Mucosa of descending colon (tissue), 3 donors: Measurements from ENCODE around the gene ZNF629. TPM values are rescaled to one million over a fixed set of nuclear protein-coding genes. Genes with fewer than 3 reads are reported as not detected.
"Not testable (repeated sequence)": the region's sequence is repeated elsewhere in the genome, so short reads cannot be mapped to it uniquely, and the experiment has no call there.

Experiments used
- ATAC-seq: fragments of 200-7000 bp; cut with Tn5 transposase; one replicate; pipeline ENCODE4 v1.9.1; 2020; ENCODE audit warnings: mild to moderate bottlenecking, moderate library complexity
- DNase-seq, 3 donors: peaks; one replicate each; pipeline ENCODE4 v3.0.0-alpha.2; 2020
- H3K36me3 ChIP-seq: fragments of 200-600 bp; one replicate; pipeline ENCODE4 v1.8.0; 2021; ENCODE audit warnings: low read depth, mild to moderate bottlenecking
- H3K4me1 ChIP-seq: fragments of 200-600 bp; one replicate; pipeline ENCODE4 v1.8.0; 2021; ENCODE audit warnings: low read depth, mild to moderate bottlenecking
- H3K4me3 ChIP-seq: fragments of 200-600 bp; one replicate; pipeline ENCODE4 v1.8.0; 2021; ENCODE audit warnings: mild to moderate bottlenecking
- H3K9me3 ChIP-seq: fragments of 200-600 bp; one replicate; pipeline ENCODE4 v1.8.0; 2021; ENCODE audit warnings: mild to moderate bottlenecking
- CTCF ChIP-seq: fragments of 200-600 bp; IDR thresholded peaks from one replicate; pipeline ENCODE4 v1.8.0; 2022; ENCODE audit warnings: antibody characterized with exemption, mild to moderate bottlenecking
- intact Hi-C, 2 donors: fragments of 100-400 bp; cut with DNase I in 1 of 2; cut with micrococcal nuclease in 1 of 2; formaldehyde crosslinking; loops; one replicate each; pipeline versions ENCODE4 v1.11.0 to v1.11.1; 2022; cut with DNase I, micrococcal nuclease
- total RNA-seq, 3 donors: library from RNA; stranded (reverse); fragmentation: NEBNext Ultra II Directional in 2 of 3; extraction: Animal tissue kit (Norgen Biotek cat#: 25700) in 2 of 3; gene quantifications; one replicate each; pipeline versions ENCODE4 v1.2.1 to v1.2.4, GENCODE V29; 2021 to 2023
- donor health status: DM: no; HTN: no; CAD: no; lungs with moderate emphysema.
- donor health status: DM: no; HTN: no; CAD: no.
- donor health status: DM: no; HTN: yes; CAD: no.

Gene ZNF629
- total RNA-seq, 3 donors from 2014 or later = 13.4 to 14.9 (median 14.6) TPM

- H3K36me3 ChIP-seq = no peaks in the 10 kb centered on the region
- H3K4me3 ChIP-seq = no peak overlapping the region
- no peaks in the 10 kb centered on the region for H3K9me3 ChIP-seq
- no peak for TF ChIP-seq CTCF
- intact Hi-C loops = no loop called here
- ATAC-seq (peak; percentile 88), DNase-seq (peak in 2 of 3 donors; percentile 49 to 60)
- H3K4me1 ChIP-seq = peaks cover 12% of the 10 kb centered on the region
Measured at GRCh38 chr16:30820952-30821421, 34.0 kb upstream of the ZNF629 start.

- TF ChIP-seq CTCF = no peak
- H3K36me3 ChIP-seq = no peaks in the 10 kb centered on the region
- ATAC-seq = no peak
- intact Hi-C loops = no loop called here
- H3K9me3 ChIP-seq = no peaks in the 10 kb centered on the region
- H3K4me3 ChIP-seq = no peak overlapping the region
- no peak for DNase-seq
- peaks cover 8% of the 10 kb centered on the region for H3K4me1 ChIP-seq
Measured at GRCh38 chr16:30816769-30817168, 29.8 kb upstream of the ZNF629 start.

- H3K4me3 ChIP-seq = peak overlapping the region; percentile 24
- no peaks in the 10 kb centered on the region for H3K9me3 ChIP-seq
- H3K36me3 ChIP-seq = no peaks in the 10 kb centered on the region
- H3K4me1 ChIP-seq = peaks cover 2% of the 10 kb centered on the region
- intact Hi-C loops = no loop called here
- TF ChIP-seq CTCF = no peak
- ATAC-seq = peak; percentile 52
- no peak for DNase-seq
Measured at GRCh38 chr16:30813821-30814189, 26.8 kb upstream of the ZNF629 start.

- ATAC-seq, H3K4me3 ChIP-seq, intact Hi-C loops, H3K4me1 ChIP-seq, DNase-seq, H3K9me3 ChIP-seq, H3K36me3 ChIP-seq: not testable (repeated sequence)
Measured at GRCh38 chr16:30809675-30810074, 22.7 kb upstream of the ZNF629 start.

- H3K4me1 ChIP-seq, intact Hi-C loops, H3K36me3 ChIP-seq, ATAC-seq, H3K9me3 ChIP-seq, H3K4me3 ChIP-seq, DNase-seq: not testable (repeated sequence)
Measured at GRCh38 chr16:30808890-30809426, 22.0 kb upstream of the ZNF629 start.

- Histone ChIP-seq H3K9me3 (no peaks in the 10 kb centered on the region), H3K4me1 (peaks cover 6% of the 10 kb centered on the region), H3K4me3 (no peak overlapping the region), H3K36me3 (no peaks in the 10 kb centered on the region)
- intact Hi-C loops = no loop called here
- DNase-seq = no peak
- ATAC-seq = no peak
- TF ChIP-seq CTCF = no peak
Measured at GRCh38 chr16:30808146-30808545, 21.1 kb upstream of the ZNF629 start.
